GM12878 (cell line): ENCODE results near the gene TRMT1. TPM values are rescaled to one million over a fixed set of nuclear protein-coding genes. Genes with fewer than 3 reads are reported as not detected.
A peak's percentile ranks its signal among the peaks of the same experiment; 100 is the strongest.

ENCODE experiments used
- ASH2L ChIP-seq: fragments of 300-600, 200-600 bp; sonication (generic); IDR thresholded peaks from 2 replicates; pipeline ENCODE4 v1.6.1; 2017; ENCODE audit warnings: low read depth, mild to moderate bottlenecking, borderline replicate concordance
- ATF7 ChIP-seq: fragments of 450-650 bp; IDR thresholded peaks from 2 replicates; pipeline ENCODE4 v1.6.1; 2016; ENCODE audit warnings: low read depth, mild to moderate bottlenecking
- CBX3 ChIP-seq: fragments of 200-600 bp; sonication (generic); IDR thresholded peaks from 2 replicates; pipeline ENCODE4 v1.6.1; 2016; ENCODE audit warnings: low read depth, borderline replicate concordance
- CHD1 ChIP-seq: IDR thresholded peaks from 2 replicates; pipeline ENCODE4 v1.6.1; 2012; ENCODE audit warnings: low read depth, low read length, improper control_type of control experiment
- ETV6 ChIP-seq, 2 experiments: fragments of 450-650 bp in 1 of 2; IDR thresholded peaks in 1 of 2; conservative IDR thresholded peaks in 1 of 2; 2 replicates each; pipeline ENCODE4 v1.6.1; 2014; ENCODE audit warnings: antibody characterized with exemption in 1 of 2, borderline replicate concordance in 1 of 2, low read depth in 1 of 2, mild to moderate bottlenecking in 1 of 2, moderate library complexity in 1 of 2
- IKZF2 ChIP-seq, 2 experiments: fragments of 450-650 bp; IDR thresholded peaks; 2 replicates each; pipeline ENCODE4 v1.6.1; 2017; ENCODE audit warnings: mild to moderate bottlenecking in 2 of 2, moderate library complexity in 2 of 2
- NKRF ChIP-seq: fragments of 450-650 bp; conservative IDR thresholded peaks from 2 replicates; pipeline ENCODE4 v1.6.1; 2017; ENCODE audit warnings: mild to moderate bottlenecking, moderate library complexity
- NR2F1 ChIP-seq: fragments of 450-650 bp; conservative IDR thresholded peaks from 2 replicates; pipeline ENCODE4 v1.6.1; 2017; ENCODE audit warnings: mild to moderate bottlenecking
- PAX5 ChIP-seq: IDR thresholded peaks from 2 replicates; pipeline ENCODE4 v1.6.1; 2011; ENCODE audit warnings: low read depth, low read length, borderline replicate concordance
- RAD51 ChIP-seq: fragments of 450-650 bp; IDR thresholded peaks from 2 replicates; pipeline ENCODE4 v1.6.1; 2016; ENCODE audit warnings: moderate library complexity, mild to moderate bottlenecking, inconsistent platforms
- SMARCA5 ChIP-seq: fragments of 450-650 bp; IDR thresholded peaks from 2 replicates; pipeline ENCODE4 v1.6.1; 2017; ENCODE audit warnings: mild to moderate bottlenecking
- TBL1XR1 ChIP-seq: IDR thresholded peaks from 2 replicates; pipeline ENCODE4 v1.6.1; 2012; ENCODE audit warnings: low read depth, low read length, improper control_type of control experiment
- TCF12 ChIP-seq: IDR thresholded peaks from 2 replicates; pipeline ENCODE4 v1.6.1; 2011; ENCODE audit warnings: low read depth, mild to moderate bottlenecking, low read length
- USF2 ChIP-seq: IDR thresholded peaks from 2 replicates; pipeline ENCODE4 v1.6.1; 2011; ENCODE audit warnings: low read depth, low read length, improper control_type of control experiment, borderline replicate concordance
- ZNF217 ChIP-seq: fragments of 450-650 bp; IDR thresholded peaks from 2 replicates; pipeline ENCODE4 v1.6.1; 2017; ENCODE audit warnings: antibody characterized with exemption, mild to moderate bottlenecking
- ZNF274 ChIP-seq: IDR thresholded peaks from one replicate; pipeline ENCODE4 v1.8.0; 2011; ENCODE audit not compliant: insufficient read length, insufficient read depth
- polyA plus RNA-seq, 11 experiments: library from polyadenylated mRNA; depleted of rRNA in 4 of 11; unstranded in 6 of 11; stranded (reverse) in 5 of 11; fragments of >200 nt; fragmentation: Nextera tagmentation in 4 of 11; fragmentation: Illumina TruSeq in 1 of 11; extraction: Ambion mirVana in 4 of 11; extraction: Trizol in 1 of 11; gene quantifications; 1 replicate in 1 of 11; 2 replicates in 10 of 11; pipeline versions ENCODE4 v1.2.1 to v1.2.3, GENCODE V29; 2011 to 2016; ENCODE audit warnings: inconsistent platforms in 2 of 11, missing spikeins in 2 of 11, low read depth in 1 of 11
- total RNA-seq, 4 experiments: library from RNA; depleted of rRNA in 3 of 4; stranded (reverse); fragments of >200 nt in 3 of 4; fragmentation: Illumina TruSeq in 1 of 4; extraction: Trizol in 1 of 4; gene quantifications; 2 replicates each; pipeline versions ENCODE4 v1.2.1 to v1.2.3, GENCODE V29; 2013 to 2021
- TF ChIP-seq, protein P1 (sequence below): fragments of 450-650 bp; IDR thresholded peaks from 2 replicates; pipeline ENCODE4 v1.6.1; 2017; ENCODE audit warnings: low read depth, mild to moderate bottlenecking, moderate library complexity
- TF ChIP-seq, protein P2 (sequence below): fragments of 450-650 bp; IDR thresholded peaks from 2 replicates; pipeline ENCODE4 v1.6.1; 2014; ENCODE audit warnings: mild to moderate bottlenecking
- TF ChIP-seq, protein P3 (sequence below): fragments of 450-650 bp; IDR thresholded peaks from 2 replicates; pipeline ENCODE4 v1.6.1; 2017; ENCODE audit warnings: mild to moderate bottlenecking, moderate library complexity

TRMT1 gene
- total and polyA plus RNA-seq, 10 of the 15 experiments (the other 5 are each of a cell fraction or from before 2014, with no cell fraction given): 3.4 to 68.8 (median 34.8) TPM

DNA sequence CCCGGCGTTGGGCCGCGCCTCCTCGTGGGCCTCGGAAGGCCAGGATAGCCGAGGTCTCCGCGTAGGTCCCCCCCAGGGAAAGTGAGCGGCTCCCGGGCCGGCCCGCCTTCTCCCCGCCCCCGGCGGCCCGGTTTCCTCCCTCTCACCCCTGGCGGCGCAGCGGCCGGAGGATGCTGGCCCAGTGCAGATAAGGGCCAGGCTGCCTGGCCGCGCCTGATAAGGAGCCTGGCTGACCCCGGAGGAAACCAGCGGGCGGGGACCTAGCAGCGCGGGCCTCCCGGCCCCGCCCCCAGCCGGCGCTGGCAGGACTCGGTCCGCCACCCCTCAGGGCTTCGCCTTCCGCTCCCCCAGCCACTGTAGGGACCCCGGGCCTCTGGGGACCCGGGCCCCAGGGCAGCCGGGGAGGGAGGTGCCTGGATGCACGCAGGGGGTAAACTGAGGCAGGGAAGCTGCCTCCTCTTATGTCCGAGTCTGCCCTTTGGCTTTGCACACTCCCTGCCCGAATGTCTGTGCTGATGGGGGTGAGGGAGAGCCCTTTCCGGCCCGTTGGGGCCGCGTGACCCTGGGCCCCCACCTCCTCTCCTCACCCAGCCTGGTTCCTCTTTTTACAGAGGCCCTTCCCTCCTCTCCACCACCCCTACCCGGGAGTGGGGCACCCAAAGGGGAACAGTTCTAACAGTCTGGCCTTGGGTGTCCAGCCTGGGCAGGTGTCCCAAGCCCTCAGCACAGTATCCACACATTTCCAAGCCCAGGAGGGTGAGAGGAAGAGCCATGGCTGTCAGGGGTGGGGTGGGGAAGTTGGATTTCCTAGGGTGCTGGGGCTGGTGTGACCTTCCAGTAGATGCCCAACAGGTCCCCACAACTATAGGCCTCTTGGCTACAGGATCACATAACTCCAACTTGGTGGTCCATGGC is 13.6 kb downstream of the TRMT1 start, which contains the start of gene LYL1 (continued):
- TF ChIP-seq NR2F1 (peak; percentile 91), CHD1 (no peak), PAX5 (peak; percentile 38; the same call in 1 of the 2 replicates), IKZF2 (IDR thresholded peaks at IDR 0.05) (peak; percentile 71 to 76; a peak in 3 of 4 replicates), NKRF (peak; percentile 69), USF2 (peak; percentile 35; the same call in 1 of the 2 replicates), ATF7 (peak; percentile 34; the same call in 1 of the 2 replicates), TCF12 (no peak), TBL1XR1 (peak; percentile 49; the same call in 1 of the 2 replicates), CBX3 (no peak), ASH2L (0 out of 2 replicates have a peak, but pooled peaks have one; percentile 37), ZNF274 (no peak), RAD51 (peak; percentile 83), SMARCA5 (peak; percentile 51; the same call in 1 of the 2 replicates), ETV6 (conservative IDR thresholded peaks at IDR 0.05 in 1 of 2, IDR thresholded peaks at IDR 0.05 in 1 of 2; ENCODE audit: borderline replicate concordance in 1 of 2, low read depth in 1 of 2) (peak in 1 of 2 experiments; percentile 31; a peak in 1 of 4 replicates), ZNF217 (0 out of 2 replicates have a peak, but pooled peaks have one; percentile 40)
- TF ChIP-seq, protein P1, sequence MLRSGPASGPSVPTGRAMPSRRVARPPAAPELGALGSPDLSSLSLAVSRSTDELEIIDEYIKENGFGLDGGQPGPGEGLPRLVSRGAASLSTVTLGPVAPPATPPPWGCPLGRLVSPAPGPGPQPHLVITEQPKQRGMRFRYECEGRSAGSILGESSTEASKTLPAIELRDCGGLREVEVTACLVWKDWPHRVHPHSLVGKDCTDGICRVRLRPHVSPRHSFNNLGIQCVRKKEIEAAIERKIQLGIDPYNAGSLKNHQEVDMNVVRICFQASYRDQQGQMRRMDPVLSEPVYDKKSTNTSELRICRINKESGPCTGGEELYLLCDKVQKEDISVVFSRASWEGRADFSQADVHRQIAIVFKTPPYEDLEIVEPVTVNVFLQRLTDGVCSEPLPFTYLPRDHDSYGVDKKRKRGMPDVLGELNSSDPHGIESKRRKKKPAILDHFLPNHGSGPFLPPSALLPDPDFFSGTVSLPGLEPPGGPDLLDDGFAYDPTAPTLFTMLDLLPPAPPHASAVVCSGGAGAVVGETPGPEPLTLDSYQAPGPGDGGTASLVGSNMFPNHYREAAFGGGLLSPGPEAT: peak; percentile 68
- TF ChIP-seq, protein P2, sequence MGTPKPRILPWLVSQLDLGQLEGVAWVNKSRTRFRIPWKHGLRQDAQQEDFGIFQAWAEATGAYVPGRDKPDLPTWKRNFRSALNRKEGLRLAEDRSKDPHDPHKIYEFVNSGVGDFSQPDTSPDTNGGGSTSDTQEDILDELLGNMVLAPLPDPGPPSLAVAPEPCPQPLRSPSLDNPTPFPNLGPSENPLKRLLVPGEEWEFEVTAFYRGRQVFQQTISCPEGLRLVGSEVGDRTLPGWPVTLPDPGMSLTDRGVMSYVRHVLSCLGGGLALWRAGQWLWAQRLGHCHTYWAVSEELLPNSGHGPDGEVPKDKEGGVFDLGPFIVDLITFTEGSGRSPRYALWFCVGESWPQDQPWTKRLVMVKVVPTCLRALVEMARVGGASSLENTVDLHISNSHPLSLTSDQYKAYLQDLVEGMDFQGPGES: 0 out of 2 replicates have a peak, but pooled peaks have one; percentile 5
- TF ChIP-seq, protein P3, sequence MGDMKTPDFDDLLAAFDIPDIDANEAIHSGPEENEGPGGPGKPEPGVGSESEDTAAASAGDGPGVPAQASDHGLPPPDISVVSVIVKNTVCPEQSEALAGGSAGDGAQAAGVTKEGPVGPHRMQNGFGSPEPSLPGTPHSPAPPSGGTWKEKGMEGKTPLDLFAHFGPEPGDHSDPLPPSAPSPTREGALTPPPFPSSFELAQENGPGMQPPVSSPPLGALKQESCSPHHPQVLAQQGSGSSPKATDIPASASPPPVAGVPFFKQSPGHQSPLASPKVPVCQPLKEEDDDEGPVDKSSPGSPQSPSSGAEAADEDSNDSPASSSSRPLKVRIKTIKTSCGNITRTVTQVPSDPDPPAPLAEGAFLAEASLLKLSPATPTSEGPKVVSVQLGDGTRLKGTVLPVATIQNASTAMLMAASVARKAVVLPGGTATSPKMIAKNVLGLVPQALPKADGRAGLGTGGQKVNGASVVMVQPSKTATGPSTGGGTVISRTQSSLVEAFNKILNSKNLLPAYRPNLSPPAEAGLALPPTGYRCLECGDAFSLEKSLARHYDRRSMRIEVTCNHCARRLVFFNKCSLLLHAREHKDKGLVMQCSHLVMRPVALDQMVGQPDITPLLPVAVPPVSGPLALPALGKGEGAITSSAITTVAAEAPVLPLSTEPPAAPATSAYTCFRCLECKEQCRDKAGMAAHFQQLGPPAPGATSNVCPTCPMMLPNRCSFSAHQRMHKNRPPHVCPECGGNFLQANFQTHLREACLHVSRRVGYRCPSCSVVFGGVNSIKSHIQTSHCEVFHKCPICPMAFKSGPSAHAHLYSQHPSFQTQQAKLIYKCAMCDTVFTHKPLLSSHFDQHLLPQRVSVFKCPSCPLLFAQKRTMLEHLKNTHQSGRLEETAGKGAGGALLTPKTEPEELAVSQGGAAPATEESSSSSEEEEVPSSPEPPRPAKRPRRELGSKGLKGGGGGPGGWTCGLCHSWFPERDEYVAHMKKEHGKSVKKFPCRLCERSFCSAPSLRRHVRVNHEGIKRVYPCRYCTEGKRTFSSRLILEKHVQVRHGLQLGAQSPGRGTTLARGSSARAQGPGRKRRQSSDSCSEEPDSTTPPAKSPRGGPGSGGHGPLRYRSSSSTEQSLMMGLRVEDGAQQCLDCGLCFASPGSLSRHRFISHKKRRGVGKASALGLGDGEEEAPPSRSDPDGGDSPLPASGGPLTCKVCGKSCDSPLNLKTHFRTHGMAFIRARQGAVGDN: peak; percentile 77
